ENCODE results near the gene TRAF5.

The TRAF5 gene

GRCh38 chr1:211411639-211412038, 85.0 kb downstream of the TRAF5 start:
- TF ChIP-seq ARNTL (CRISPR knock-in tag; IDR thresholded peaks at IDR 0.05; ENCODE audit: borderline replicate concordance, low read depth) (no peak), CSRNP3 (CRISPR knock-in tag; IDR thresholded peaks at IDR 0.05) (no peak), CREB5 (CRISPR knock-in tag; IDR thresholded peaks at IDR 0.05; ENCODE audit: low read depth) (no peak), OSR1 (CRISPR knock-in tag; IDR thresholded peaks at IDR 0.05) (no peak), ZC3H10 (CRISPR knock-in tag; IDR thresholded peaks at IDR 0.05) (no peak), PATZ1 (CRISPR knock-in tag; IDR thresholded peaks at IDR 0.05; ENCODE audit: borderline replicate concordance) (no peak), PPARA (CRISPR knock-in tag; IDR thresholded peaks at IDR 0.05; ENCODE audit: borderline replicate concordance) (no peak), POU6F1 (CRISPR knock-in tag; IDR thresholded peaks at IDR 0.05; ENCODE audit: borderline replicate concordance, low read depth) (no peak), ISL1 (CRISPR knock-in tag; IDR thresholded peaks at IDR 0.05) (no peak)
- no peak for ATAC-seq

- TF ChIP-seq ARNTL (CRISPR knock-in tag; IDR thresholded peaks at IDR 0.05; ENCODE audit: borderline replicate concordance, low read depth) = no peak
- TF ChIP-seq POU6F1 (CRISPR knock-in tag; IDR thresholded peaks at IDR 0.05; ENCODE audit: borderline replicate concordance, low read depth) = no peak
- TF ChIP-seq ZC3H10 (CRISPR knock-in tag; IDR thresholded peaks at IDR 0.05) = no peak
- no peak for ATAC-seq
Measured at GRCh38 chr1:211415700-211416099, 89.1 kb downstream of the TRAF5 start.

GRCh38 chr1:211416246-211416627, 89.6 kb downstream of the TRAF5 start:
- peak; percentile 73 for ATAC-seq

GRCh38 chr1:211416628-211417323, 90.1 kb downstream of the TRAF5 start:
- peak; percentile 60 for ATAC-seq

- TF ChIP-seq ISL1 (CRISPR knock-in tag; IDR thresholded peaks at IDR 0.05) (no peak), ESRRG (CRISPR knock-in tag; IDR thresholded peaks at IDR 0.05) (no peak), ZNF565 (CRISPR knock-in tag; conservative IDR thresholded peaks at IDR 0.05; ENCODE audit: low read depth) (no peak), RARB (CRISPR knock-in tag; IDR thresholded peaks at IDR 0.05) (no peak), GLIS3 (CRISPR knock-in tag; IDR thresholded peaks at IDR 0.05) (no peak), CSRNP3 (CRISPR knock-in tag; IDR thresholded peaks at IDR 0.05) (no peak), BACH2 (CRISPR knock-in tag; IDR thresholded peaks at IDR 0.05; ENCODE audit: borderline replicate concordance) (no peak), ZNF70 (CRISPR knock-in tag; IDR thresholded peaks at IDR 0.05) (no peak), CREB5 (CRISPR knock-in tag; IDR thresholded peaks at IDR 0.05; ENCODE audit: low read depth) (no peak), TOX (CRISPR knock-in tag; IDR thresholded peaks at IDR 0.05; ENCODE audit: borderline replicate concordance) (no peak), OSR1 (CRISPR knock-in tag; IDR thresholded peaks at IDR 0.05) (no peak), SNAI2 (CRISPR knock-in tag; IDR thresholded peaks at IDR 0.05) (no peak), ZNF8 (CRISPR knock-in tag; IDR thresholded peaks at IDR 0.05) (no peak), POU6F1 (CRISPR knock-in tag; IDR thresholded peaks at IDR 0.05; ENCODE audit: borderline replicate concordance, low read depth) (no peak), ZC3H10 (CRISPR knock-in tag; IDR thresholded peaks at IDR 0.05) (no peak)
- peak; percentile 50 for ATAC-seq
Measured at GRCh38 chr1:211420389-211420788, 93.8 kb downstream of the TRAF5 start.

All from SK-N-SH treated with all-trans-retinoic acid at 6 μM for 48 hours (cell line).